AG10803 (cell line): ENCODE measurements around the gene TPST1.

Experiments
- DNase-seq: peaks from one replicate; pipeline ENCODE4 v3.0.0; 2010; ENCODE audit warnings: low read depth
- H3K4me3 ChIP-seq: 2 replicates; pipeline ENCODE4 v1.5.1; 2011; ENCODE audit warnings: mild to moderate bottlenecking, low read length, control low read depth
- CTCF ChIP-seq: conservative IDR thresholded peaks from 2 replicates; pipeline ENCODE4 v1.5.1; 2011; ENCODE audit warnings: mild to moderate bottlenecking, low read length, control low read depth, inconsistent platforms

The TPST1 gene

DNA sequence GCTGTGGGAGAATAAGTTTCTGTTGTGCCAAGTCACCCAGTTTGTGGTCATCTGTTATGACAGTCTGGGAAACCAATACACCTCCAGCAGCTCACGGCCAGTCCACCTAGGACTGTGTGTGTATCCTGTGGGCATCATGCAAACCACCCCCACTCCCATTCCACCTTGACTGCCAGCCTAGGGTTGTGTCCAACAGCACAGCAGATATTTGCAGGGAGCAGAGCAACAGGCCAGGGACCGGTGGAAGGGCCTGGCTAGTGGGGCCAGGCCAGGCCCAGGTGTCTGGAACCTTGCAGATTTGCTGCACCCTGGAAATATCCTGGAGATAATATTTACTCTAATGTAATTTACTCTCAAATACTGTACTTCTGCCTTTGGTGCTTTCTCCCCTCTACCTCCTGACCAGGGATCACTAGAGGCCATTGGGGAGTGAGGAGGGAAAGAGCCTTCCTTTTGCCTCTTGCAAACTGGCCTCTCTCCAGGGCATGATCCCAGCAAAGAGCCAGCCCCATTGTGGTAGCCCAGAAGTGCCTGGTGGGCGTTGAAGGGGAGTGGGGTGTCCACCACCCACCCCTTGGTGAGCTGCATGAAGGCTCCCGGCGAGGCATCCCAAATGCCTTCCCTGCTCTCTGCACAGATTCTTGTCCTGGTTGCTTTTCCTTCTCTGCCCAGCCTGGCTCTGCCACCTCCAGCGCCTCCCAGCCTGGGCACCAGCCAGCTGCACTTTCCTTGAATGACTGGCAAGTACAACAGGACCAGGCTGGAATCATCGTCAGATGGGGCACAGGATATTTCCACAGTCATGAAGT lies 15.2 kb upstream of the TPST1 start:
- no peak overlapping the region for H3K4me3 ChIP-seq
- no peak for TF ChIP-seq CTCF
- DNase-seq = no peak

DNA sequence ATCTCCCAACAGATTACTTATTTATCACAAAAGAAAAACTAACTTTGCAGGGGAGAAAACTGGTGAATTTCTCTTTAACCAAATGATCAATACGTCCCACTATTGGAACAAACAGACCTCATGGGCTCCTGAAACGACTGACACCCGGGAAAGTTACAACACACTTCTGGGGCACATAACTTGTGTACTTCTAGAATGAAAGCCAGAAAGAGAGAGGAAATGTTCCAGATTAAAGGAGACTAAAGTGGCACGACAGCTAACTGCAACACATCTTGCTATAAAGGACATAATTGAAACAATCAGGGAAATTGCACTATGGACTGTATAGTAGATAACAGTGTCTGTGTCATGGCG lies 14.7 kb upstream of the TPST1 start:
- TF ChIP-seq CTCF = no peak
- no peak overlapping the region for H3K4me3 ChIP-seq
- no peak for DNase-seq

GRCh38 chr7:66193146-66193725 lies 11.9 kb upstream of the TPST1 start:
- no peak for TF ChIP-seq CTCF
- DNase-seq = no peak
- no peak overlapping the region for H3K4me3 ChIP-seq

DNA sequence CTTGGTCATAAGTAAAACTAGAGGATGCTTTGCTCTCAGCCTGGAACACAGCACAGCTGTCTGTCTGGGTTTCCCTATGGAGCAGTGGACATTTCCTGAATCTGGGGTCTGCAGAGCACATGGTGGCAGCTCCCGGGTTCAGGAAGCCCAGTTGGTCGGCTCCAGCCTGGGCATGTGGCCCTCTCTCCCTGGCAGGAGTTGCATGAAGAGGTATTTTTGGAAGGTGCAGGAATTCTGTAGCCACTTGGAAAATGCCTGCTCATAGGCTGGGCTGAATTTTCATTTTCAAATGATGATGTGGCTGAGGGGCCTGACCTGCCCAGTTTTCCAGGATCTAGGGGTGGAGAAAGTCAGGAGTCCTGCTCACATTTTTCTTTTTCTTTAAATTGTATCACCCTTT lies 6.7 kb upstream of the TPST1 start:
- no peak for TF ChIP-seq CTCF
- H3K4me3 ChIP-seq = no peak overlapping the region
- no peak for DNase-seq

DNA sequence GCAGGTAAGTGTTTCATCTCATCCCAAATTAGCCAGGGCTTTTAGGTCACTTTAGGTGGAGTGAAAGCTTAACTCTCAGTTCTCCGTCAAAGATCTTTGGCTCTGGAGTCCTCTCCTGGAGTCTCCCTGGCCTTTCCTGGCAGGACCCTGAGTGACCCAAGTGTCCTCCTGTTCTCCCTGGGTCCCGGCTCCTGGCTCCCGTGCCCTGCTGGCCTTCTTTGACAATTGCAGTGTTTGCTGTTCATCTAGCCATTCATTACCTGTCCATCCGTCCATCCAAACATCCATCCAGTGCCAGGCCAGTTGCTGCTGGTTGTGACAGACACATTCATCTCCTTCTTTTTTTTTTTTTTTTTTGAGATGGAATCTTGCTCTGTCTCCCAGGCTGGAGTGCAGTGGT lies 6.2 kb upstream of the TPST1 start:
- no peak for DNase-seq
- H3K4me3 ChIP-seq = no peak overlapping the region
- no peak for TF ChIP-seq CTCF

DNA sequence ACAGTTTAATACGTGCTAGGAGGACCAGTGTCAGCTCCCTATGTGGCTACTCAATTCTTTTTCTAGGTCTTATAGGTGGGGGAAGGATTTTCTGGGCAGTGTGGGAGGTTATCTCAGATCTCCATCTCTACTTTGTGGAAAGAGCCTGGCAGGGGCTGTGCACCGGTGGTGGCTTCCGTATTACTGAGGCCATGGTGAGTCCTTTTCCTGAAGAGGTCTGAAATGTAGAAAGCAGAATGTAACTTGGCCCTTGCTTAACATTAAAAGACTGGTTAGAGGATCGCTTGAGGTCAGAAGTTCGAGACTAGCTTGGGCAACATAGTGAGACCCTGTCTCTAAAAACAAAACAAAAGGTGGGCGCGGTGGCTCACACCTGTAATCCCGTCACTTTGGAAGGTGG lies 2.7 kb upstream of the TPST1 start:
- TF ChIP-seq CTCF = no peak
- no peak for DNase-seq
- no peak overlapping the region for H3K4me3 ChIP-seq

GRCh38 chr7:66205741-66206090 lies 582 bp downstream of the TPST1 start:
- TF ChIP-seq CTCF = no peak
- peak overlapping the region; percentile 95 for H3K4me3 ChIP-seq
- no peak for DNase-seq
